Measurements from ENCODE around the gene DDX54.
"Not testable (repeated sequence)": the region's sequence is repeated elsewhere in the genome, so short reads cannot be mapped to it uniquely, and the experiment has no call there.

Gene DDX54

GRCh38 chr12:113117684-113118083 lies 67.6 kb downstream of the DDX54 start:
- DNase-seq (ENCODE audit: low read depth) = not testable (repeated sequence)

GRCh38 chr12:113116875-113117274 lies 68.4 kb downstream of the DDX54 start:
- DNase-seq (ENCODE audit: low read depth) = no peak

- DNase-seq (ENCODE audit: low read depth) = no peak
Observed at GRCh38 chr12:113115455-113116126, 69.7 kb downstream of the DDX54 start.

GRCh38 chr12:113114447-113115178 lies 70.7 kb downstream of the DDX54 start:
- DNase-seq (ENCODE audit: low read depth) = no peak

- DNase-seq (ENCODE audit: low read depth) = no peak
Observed at GRCh38 chr12:113113397-113113796, 71.9 kb downstream of the DDX54 start.

- DNase-seq (ENCODE audit: low read depth) = no peak
Observed at GRCh38 chr12:113112043-113112899, 73.0 kb downstream of the DDX54 start.

GRCh38 chr12:113111247-113111646 lies 74.0 kb downstream of the DDX54 start:
- no peak for DNase-seq (ENCODE audit: low read depth)

- no peak for DNase-seq (ENCODE audit: low read depth)
Observed at GRCh38 chr12:113109872-113110599, 75.2 kb downstream of the DDX54 start.

- no peak for DNase-seq (ENCODE audit: low read depth)
Observed at GRCh38 chr12:113109360-113109759, 75.9 kb downstream of the DDX54 start.

- DNase-seq (ENCODE audit: low read depth) = no peak
Observed at GRCh38 chr12:113108308-113108707, 77.0 kb downstream of the DDX54 start.
